Measurements from ENCODE around the gene SLAMF7. TPM values are rescaled to one million over a fixed set of nuclear protein-coding genes. Genes with fewer than 3 reads are reported as not detected.

The SLAMF7 gene
- total RNA-seq, 3 donors from 2014 or later: 0.48 to 5.7 (median 3.3) TPM

DNA sequence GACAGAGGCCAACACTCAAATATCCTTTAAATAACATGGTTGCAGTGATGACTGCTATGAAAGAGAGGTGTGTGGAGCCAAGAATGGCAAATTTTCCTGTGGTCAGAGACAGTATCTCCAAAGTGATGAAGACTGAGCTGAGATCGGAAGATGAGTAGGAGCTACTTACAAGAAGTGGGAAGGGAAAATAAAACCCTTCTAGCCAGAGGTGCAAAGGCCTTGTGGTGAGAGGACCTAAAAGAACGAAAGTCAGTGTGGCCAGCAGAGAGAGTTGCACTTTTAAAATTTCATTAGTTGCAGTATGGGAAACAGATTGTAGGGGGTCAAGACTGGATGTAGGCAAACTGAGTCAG lies 17.8 kb downstream of the SLAMF7 start:
- H3K9me3 ChIP-seq: no peaks in the 10 kb centered on the region
- H3K4me1 ChIP-seq: no peaks in the 10 kb centered on the region
- no peak overlapping the region for H3K27ac ChIP-seq
- TF ChIP-seq POLR2A (IDR thresholded peaks at IDR 0.05): no peak
- TF ChIP-seq POLR2AphosphoS5 (IDR thresholded peaks at IDR 0.05): no peak
- TF ChIP-seq, protein P1, sequence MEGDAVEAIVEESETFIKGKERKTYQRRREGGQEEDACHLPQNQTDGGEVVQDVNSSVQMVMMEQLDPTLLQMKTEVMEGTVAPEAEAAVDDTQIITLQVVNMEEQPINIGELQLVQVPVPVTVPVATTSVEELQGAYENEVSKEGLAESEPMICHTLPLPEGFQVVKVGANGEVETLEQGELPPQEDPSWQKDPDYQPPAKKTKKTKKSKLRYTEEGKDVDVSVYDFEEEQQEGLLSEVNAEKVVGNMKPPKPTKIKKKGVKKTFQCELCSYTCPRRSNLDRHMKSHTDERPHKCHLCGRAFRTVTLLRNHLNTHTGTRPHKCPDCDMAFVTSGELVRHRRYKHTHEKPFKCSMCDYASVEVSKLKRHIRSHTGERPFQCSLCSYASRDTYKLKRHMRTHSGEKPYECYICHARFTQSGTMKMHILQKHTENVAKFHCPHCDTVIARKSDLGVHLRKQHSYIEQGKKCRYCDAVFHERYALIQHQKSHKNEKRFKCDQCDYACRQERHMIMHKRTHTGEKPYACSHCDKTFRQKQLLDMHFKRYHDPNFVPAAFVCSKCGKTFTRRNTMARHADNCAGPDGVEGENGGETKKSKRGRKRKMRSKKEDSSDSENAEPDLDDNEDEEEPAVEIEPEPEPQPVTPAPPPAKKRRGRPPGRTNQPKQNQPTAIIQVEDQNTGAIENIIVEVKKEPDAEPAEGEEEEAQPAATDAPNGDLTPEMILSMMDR (IDR thresholded peaks at IDR 0.05): no peak
- H3K36me3 ChIP-seq: no peaks in the 10 kb centered on the region
- no peak for DNase-seq (ENCODE audit: low spot score in 2 of 2)
- intact Hi-C loops (cut with DNase I; ENCODE audit: low total_unique reads): no loop called here
- H3K27me3 ChIP-seq: no peaks in the 10 kb centered on the region
- H3K4me3 ChIP-seq: no peak overlapping the region

DNA sequence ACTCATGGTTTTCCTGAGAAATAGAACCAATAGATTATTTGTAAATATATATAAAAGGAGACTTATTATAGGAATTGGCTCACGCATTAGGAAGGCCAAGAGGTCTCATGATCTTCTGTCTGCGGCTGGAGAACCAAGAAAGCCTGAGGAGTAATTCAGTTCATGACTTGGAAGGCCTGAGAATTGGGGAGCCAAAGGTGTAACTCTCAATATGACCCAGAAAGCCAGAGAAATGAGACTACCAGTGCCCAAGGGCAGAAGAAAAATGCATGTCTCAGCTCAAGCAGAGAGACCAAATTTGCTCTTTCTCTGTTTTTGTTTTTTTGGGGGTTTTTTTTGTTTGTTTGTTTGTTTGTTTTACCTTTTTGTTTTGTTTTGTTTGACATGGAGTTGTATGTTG lies 19.5 kb downstream of the SLAMF7 start:
- Histone ChIP-seq H3K27me3 (no peaks in the 10 kb centered on the region), H3K4me3 (no peak overlapping the region), H3K36me3 (no peaks in the 10 kb centered on the region), H3K9me3 (no peaks in the 10 kb centered on the region), H3K4me1 (no peaks in the 10 kb centered on the region), H3K27ac (no peak overlapping the region)
- no peak for TF ChIP-seq POLR2AphosphoS5 (IDR thresholded peaks at IDR 0.05)
- TF ChIP-seq, protein P1 (IDR thresholded peaks at IDR 0.05): no peak
- no peak for TF ChIP-seq POLR2A (IDR thresholded peaks at IDR 0.05)
- intact Hi-C loops (cut with DNase I; ENCODE audit: low total_unique reads): no loop called here
- DNase-seq (ENCODE audit: low spot score in 2 of 2): no peak

DNA sequence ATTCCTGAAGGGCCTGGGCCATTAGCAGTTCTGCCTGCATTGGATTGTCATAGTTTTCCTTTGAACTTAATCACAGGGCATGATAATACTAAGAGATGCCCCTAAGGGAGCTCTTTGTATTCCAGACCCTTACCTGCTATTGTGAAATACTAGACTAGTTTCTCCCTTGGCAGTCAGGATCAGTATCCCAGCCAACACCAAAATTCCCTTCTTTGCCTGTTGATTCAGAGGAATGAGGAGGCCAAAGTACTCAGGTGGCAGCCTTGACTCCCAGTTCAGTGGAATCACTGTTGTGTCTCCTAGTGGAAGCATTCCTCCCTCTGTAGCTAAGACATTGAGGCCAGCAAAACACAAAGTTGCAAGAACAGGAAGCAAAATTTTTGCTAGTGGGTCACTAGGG lies 20.7 kb downstream of the SLAMF7 start:
- Histone ChIP-seq H3K27ac (no peak overlapping the region), H3K27me3 (no peaks in the 10 kb centered on the region), H3K9me3 (no peaks in the 10 kb centered on the region), H3K4me1 (no peaks in the 10 kb centered on the region), H3K36me3 (no peaks in the 10 kb centered on the region), H3K4me3 (no peak overlapping the region)
- DNase-seq (ENCODE audit: low spot score in 2 of 2): no peak
- no peak for TF ChIP-seq POLR2AphosphoS5 (IDR thresholded peaks at IDR 0.05)
- TF ChIP-seq, protein P1 (IDR thresholded peaks at IDR 0.05): no peak
- no peak for TF ChIP-seq POLR2A (IDR thresholded peaks at IDR 0.05)
- intact Hi-C loops (cut with DNase I; ENCODE audit: low total_unique reads): no loop called here

DNA sequence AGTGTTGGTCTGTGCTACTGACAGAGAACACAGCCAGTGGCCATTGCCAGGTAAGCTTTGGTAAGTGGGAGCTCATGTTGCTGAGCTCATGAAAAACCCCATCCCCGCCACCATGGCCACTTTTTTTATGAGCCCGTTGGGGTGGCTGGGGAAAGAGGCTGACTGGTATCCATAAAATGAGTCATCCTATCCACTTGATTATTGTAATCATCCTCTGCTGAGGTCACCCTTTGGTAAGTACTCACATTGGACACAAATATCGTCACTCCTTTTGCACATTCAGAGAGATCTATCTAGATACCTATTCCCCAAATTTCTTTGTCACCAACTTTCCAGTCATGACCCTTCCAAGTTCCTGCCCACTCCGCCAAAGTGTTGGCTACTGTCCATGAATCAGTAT lies 22.0 kb downstream of the SLAMF7 start:
- Histone ChIP-seq H3K4me1 (no peaks in the 10 kb centered on the region), H3K4me3 (no peak overlapping the region), H3K27ac (no peak overlapping the region), H3K9me3 (no peaks in the 10 kb centered on the region), H3K36me3 (no peaks in the 10 kb centered on the region), H3K27me3 (no peaks in the 10 kb centered on the region)
- intact Hi-C loops (cut with DNase I; ENCODE audit: low total_unique reads): no loop called here
- DNase-seq (ENCODE audit: low spot score in 2 of 2): no peak
- TF ChIP-seq, protein P1 (IDR thresholded peaks at IDR 0.05): no peak
- TF ChIP-seq POLR2A (IDR thresholded peaks at IDR 0.05) (no peak), POLR2AphosphoS5 (IDR thresholded peaks at IDR 0.05) (no peak)

DNA sequence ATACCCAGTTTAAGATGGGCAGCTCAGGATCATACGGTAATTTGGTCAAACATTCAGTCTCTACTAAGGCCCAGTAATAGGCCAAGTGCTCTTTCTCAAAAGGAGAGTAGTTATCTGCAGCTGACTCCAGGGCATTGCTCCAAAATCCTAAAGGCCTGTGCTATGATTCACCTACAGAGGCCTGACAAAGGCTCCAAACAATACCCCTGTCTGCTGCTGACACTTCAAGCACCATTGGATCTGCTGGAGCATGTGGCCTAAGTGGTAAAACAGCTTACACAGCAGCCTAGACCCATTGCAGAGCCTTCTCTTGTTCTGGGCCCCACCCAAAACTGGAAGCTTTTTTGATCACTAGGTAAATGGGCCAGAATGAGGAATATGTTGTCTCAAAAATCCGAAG lies 22.8 kb downstream of the SLAMF7 start:
- Histone ChIP-seq H3K4me3 (no peak overlapping the region), H3K27ac (no peak overlapping the region), H3K9me3 (no peaks in the 10 kb centered on the region), H3K36me3 (no peaks in the 10 kb centered on the region), H3K27me3 (no peaks in the 10 kb centered on the region), H3K4me1 (no peaks in the 10 kb centered on the region)
- intact Hi-C loops (cut with DNase I; ENCODE audit: low total_unique reads): no loop called here
- DNase-seq (ENCODE audit: low spot score in 2 of 2): no peak
- TF ChIP-seq, protein P1 (IDR thresholded peaks at IDR 0.05): no peak
- TF ChIP-seq POLR2A (IDR thresholded peaks at IDR 0.05) (no peak), POLR2AphosphoS5 (IDR thresholded peaks at IDR 0.05) (no peak)

Data from breast epithelium (tissue), 4 donors.